HG02798 (cell line): ENCODE data around the gene KCNN1.
"Not testable (repeated sequence)": the region's sequence is repeated elsewhere in the genome, so short reads cannot be mapped to it uniquely, and the experiment has no call there.

Source experiments
- ATAC-seq: cut with Tn5 transposase; IDR thresholded peaks from one replicate; pipeline ENCODE4 v1.9.1; 2021; ENCODE audit warnings: mild to moderate bottlenecking; ENCODE audit not compliant: unreplicated experiment, poor library complexity

KCNN1 gene

DNA sequence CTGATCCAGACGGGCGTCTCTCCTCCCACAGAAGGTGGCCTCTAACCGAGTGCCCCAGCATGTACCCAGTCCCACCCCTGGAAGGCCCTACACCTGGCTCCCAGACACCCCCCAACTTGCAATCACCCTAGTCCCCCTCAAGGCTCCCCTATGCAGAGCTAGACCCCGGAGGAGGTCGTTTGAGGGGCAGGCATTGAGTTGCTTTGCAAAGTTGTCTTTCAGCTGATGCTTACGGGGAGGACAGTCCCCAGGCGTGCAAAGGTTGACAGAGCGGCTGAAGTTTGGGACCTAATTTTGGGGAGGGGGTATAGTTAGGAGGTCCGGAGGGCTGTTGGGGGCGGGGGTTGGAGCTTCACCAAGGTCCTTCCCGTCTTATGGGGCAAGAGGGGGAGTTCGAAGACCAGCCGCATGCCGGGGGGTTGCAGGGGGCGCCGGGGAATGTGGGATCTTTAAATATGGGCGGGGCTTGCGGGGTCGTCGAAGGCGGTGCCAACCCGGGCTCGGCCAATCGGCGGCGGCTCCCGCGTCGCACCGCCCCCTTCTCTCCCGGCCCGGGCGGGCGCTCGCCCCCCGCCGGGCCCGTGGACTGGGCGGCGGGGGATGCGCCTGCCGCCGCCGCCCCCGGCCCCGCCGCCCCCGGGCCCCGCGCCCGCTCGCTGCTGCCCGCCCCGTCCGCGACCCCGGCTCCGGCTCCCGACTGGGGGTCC, at the start of gene KCNN1:
Gene KCNN1, plus strand, starts transcription at position 558 of the 707 bp plus-strand sequence. CDS start 6,782 bp downstream, outside the sequence.
- ATAC-seq = no peak

DNA sequence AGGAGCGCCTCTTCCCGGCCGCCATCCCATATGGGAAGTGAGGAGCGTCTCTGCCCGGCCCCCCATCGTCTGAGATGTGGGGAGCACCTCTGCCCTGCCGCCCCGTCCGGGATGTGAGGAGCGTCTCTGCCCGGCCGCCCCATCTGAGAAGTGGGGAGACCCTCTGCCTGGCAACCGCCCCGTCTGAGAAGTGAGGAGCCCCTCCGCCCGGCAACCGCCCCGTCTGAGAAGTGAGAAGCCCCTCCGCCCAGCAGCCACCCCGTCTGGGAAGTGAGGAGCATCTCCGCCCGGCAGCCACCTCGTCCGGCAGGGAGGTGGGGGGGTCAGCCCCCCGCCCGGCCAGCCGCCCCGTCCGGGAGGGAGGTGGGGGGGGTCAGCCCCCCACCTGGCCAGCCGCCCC, 48.8 kb upstream of the KCNN1 start:
- not testable (repeated sequence) for ATAC-seq

DNA sequence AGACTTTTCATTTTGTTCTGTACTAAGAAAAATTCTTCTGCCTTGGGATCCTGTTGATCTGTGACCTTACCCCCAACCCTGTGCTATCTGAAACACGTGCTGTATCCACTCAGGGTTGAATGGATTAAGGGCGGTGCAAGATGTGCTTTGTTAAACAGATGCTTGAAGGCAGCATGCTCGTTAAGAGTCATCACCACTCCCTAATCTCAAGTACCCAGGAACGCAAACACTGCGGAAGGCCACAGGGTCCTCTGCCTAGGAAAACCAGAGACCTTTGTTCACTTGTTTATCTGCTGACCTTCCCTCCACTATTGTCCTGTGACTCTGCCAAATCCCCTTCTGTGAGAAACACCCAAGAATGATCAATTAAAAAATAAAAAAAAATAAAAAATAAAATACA, 47.8 kb upstream of the KCNN1 start:
- not testable (repeated sequence) for ATAC-seq

DNA sequence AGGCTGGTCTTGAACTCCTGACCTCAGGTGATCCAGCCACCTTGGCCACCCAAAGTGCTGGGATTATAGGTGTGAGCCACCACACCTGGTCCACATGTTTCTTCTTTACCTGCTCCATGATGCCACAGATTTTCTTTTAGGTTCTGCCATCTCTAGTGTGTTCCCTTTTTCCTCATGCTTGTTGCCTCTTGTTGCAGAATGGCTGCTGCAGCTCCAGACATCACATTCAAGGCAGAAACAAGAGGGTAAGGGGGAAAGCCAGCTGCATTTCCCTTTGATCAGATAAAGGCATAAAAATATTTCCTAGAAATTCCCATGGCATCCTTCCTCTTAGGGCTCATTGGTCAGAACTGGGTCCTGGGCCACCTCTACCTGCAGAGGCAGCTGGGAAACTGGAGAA, 46.4 kb upstream of the KCNN1 start:
- no peak for ATAC-seq

DNA sequence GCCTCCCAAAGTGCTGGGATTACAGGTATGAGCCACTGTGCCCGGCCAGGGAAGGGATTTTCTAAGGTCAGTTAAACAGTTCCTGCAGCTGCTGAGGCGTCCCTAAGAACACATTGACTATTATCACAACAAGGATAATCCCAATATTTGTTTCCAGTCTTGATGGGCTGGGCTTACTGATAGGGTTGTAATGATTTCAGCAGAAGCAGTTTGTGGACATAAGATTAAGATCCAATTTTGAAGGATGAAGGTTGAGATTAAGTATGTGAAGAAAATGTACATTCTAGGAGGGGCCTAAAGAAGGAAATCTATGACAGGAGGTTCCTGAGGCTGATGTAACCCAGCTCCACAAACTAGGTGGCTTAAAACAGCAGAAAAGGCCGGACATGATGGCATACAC, 44.8 kb upstream of the KCNN1 start:
- ATAC-seq = no peak

DNA sequence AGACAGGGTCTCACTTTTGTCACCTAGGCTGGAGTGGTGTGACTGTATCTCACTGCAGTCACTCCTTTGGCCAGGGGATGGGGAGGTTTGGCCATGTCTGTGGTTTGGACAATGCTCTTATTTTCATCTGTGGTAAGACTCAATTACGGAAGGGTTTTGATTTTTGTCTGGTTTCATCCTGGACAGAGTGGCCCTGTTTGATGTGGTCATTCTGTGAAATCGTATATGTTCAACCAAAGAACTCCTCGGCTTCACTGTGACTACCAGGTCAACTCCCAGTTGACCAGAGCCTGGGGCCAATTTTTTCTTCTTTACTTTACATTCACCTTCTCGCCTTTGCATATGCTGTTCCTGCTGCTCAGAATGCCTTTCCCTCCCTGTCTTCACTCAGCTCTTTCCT, 40.9 kb upstream of the KCNN1 start:
- ATAC-seq = no peak

DNA sequence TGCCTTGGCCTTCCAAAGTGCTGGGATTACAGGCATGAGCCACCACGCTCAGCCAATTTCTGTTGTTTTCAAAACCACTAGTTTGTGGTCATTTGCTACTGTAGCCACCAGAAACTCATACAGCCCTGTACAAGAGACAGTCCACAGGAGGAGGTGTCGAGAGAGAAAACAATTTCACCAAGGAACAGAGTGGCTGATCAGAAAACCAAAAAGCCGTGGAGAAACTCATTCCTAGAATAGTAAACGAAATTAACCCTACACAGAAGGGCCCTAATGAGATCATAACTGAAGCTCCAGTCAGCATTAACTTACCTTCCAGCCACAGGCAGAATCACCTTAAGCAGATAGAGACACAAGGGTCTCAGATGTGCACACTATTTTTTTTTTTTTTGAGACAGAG, 37.9 kb upstream of the KCNN1 start:
- no peak for ATAC-seq

DNA sequence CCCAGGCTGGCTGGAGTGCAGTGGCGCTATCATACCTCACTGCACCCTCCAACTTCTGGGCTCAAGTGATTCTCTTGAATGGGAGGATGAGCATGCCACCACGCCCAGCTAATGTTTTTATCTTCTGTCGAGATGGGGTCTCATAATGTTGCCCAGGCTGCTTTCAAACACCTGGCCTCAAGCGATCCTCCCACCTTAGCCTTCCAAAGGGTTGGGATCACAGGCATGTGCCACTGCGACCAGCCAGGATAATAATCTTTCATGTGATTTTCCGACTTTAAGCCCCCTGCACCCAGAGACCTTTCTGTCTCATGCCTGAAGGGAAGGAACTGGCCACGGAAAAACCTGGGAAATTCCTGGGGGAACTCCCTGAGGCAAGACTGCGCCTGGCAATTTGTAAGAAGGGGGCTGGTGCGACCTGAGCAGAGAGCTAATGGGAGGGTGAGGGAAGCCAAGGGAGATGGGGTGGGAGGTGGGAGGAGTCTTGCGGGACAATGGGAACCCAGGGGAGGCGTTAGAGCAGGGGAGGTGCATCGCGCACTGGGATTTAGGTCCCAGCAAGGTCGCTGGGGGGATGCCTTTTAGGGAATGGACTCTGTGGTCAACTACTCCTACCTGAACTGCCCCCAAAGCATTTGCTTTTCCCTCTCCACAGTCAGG, 35.2 kb upstream of the KCNN1 start:
- ATAC-seq = no peak

DNA sequence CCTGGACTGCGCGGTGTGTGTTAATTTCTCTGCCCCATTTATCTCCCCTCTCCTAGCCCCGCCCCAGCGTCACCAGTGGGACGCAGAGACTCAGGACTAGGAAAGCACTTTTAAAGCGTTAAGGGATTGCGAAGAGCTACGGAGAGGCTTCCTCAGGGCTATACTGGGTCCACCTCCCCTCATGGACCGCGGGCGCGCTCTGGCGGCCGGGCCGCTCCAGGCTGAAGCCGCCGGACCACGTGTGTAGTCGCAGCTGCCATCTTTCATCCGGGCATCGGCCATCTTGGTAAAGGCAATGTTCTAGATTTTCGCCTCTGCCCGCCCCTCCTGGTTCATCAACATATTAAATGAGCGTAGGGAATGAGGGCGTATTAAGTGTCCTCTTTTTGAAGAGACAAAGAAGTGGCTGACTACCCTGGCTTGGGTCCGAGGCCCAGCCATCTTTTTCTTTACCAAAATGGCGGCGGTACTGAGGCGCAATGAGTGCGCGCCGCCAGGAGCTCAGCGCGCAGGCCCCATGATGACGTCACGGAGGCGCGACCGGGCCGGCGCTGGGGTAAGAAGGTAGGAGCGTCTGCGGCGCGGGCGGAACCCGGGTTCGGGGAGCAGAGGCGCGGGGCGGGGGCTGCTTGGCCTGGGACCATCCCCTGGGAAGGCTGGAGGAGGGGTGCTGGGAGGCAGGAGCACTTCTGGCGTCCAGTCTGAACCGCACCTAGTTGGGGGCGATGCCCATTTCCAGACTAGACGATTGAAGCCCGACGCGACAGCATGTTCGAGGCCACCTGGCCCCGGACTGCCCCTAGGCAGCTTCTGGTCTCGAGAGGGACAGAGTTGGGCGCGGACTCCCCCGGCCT, 34.2 kb upstream of the KCNN1 start, which contains the start of gene CCDC124:
Gene CCDC124, plus strand, starts transcription at position 531 of the 854 bp plus-strand sequence. CDS start 3,406 bp downstream, outside the sequence.
- ATAC-seq = peak; percentile 88

DNA sequence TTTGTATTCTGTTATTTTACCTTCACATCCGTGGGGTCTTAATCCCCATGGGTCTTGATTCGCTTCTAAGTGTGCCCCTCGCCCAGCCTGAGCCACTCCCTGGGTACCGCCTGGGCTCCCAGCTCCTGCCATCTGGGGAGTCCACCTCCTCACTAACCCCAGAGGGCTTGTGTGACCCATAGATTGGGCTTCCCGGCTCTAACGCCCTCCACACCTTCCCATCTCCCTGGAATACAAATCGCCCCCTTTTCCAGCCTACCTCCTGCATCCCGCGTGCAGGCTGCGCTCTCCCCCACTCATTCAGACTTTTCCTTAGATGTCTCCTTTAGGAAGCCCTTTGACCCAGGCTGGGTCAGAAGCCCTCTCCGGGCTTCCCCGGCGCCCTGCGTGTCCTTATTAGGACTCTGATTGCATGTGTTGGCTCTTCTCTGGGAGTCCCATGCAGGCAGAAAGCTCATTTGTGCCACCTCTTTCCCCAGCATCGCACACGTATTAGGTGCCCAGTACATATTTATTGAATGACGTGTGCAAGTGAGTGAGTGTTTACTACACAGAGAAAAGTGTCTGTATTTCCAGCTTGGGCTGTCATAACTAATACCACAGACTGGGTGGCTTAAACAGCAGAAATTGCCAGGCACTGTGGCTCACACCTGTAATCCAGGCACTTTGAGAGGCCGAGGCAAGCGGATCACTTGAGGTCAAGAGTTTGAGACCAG, 33.3 kb upstream of the KCNN1 start:
- no peak for ATAC-seq

DNA sequence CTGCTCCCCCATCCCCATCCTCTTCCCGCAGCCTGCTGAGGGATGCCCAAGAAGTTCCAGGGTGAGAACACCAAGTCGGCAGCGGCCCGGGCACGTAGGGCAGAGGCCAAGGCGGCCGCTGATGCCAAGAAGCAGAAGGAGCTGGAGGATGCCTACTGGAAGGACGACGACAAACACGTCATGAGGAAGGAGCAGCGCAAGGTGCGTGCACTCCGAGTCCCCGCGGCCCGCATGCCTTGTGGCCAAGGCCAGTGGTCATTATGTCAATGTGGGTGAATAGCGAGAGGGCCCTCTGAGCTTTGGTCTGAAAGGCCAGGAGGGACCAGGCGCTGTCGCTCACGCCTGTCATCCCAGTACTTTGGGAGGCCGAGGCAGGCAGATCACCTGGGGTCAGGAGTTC, 30.5 kb upstream of the KCNN1 start:
- ATAC-seq = no peak

DNA sequence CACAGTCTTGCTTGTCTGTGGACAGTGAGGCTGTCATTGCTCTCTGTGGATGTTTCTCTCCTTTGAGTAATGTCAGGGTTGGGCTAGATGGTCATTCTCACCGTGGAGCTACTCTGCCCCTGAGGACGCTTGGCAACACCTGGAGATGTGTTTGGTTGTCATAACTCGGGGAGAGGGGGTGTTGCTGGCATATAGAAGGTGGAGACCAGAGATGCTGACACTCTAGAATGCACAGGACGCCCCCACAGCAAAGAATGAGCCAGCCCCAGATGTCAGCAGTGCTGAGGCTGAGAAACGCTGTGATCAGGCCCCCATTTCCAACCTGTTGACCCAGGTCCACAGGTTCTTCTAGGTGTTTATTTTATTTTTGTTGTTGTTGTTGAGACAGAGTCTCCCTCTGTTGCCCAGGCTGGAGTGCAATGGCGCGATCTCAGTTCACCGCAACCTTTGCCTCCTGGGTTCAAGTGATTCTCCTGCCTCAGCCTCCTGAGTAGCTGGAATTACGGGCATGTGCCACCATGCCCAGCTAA, 29.5 kb upstream of the KCNN1 start:
- ATAC-seq = no peak

DNA sequence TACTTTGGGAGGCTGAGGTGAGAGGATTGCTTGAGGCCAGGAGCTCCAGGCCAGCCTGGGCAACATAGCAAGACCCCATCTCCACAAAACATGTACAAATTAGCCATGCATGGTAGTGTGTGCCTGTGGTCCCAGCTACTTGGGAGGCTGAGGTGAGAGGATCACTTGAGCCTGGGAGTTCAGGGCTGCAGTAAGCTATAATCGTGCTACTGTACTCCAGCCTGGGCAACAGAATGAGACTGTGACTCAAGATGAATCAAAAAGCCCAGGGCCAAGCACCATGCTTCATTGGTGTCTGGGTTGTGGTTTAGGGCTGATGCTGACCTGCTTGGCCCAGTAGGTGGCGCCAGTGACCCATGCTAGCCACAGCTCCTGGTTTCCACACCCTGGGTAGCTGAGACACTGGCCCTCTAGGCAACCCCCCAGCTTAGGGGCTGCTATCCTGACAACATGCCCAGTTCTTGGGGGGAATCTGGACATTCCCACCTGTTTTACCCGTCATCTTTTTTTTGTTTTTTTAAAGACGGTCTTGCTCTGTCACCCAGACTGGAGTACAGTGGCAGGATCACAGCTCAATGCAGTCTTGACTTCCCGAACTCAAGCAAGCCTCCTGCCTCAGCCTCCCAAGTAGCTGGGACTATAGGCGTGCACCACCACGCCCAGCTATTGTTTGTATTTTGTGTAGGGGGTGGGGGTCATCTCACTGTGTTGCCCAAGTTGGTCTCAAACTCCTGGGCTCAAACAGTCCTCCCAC, 28.6 kb upstream of the KCNN1 start:
- peak; percentile 71 for ATAC-seq

DNA sequence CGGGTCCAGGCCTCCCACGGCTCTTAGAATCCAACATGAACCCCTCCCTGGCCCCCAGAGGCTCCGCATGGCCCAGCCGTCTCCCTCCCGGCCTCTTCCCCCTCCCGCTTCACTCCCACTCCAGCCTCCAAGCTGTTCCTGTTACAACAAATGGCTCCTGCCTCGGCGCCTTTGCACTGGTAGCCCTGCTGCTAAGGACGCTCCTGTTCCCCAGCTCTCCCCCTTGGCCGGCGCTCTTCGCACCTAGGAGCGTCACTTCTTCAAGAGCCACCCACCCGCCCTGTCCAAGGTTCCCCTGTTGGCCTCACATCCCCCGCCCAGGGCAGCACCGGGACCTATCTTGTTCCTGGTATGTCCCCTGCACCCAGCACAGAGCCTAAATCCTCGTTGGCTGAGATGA, 24.7 kb upstream of the KCNN1 start:
- no peak for ATAC-seq

DNA sequence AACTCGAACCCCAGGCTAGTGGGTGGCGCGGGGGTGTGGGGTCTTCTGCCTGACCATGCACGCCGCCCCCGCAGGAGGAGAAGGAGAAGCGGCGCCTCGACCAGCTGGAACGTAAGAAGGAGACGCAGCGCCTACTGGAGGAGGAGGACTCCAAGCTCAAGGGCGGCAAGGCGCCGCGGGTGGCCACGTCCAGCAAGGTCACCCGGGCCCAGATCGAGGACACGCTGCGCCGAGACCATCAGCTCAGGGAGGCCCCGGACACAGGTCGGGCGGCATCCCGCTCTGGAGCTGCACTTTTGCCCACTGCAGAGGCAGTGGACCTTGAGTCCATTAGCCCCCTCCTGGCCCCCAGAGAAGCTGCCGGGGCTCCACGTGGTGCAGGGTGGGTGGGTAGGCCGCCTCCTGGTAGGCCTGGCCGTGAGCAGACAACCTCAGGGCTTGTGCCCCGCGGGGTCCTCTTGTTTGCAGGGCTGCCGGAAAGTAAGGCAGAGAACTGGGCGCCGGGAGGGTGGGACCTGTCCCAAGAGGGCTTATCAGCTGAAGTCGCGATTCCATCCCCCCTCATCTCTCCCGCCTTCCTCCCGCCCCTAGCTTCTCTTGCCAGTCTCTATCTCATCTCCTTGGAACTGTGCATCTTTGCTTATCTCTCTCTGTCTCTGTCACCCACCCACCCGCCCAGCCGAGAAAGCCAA, 24.2 kb upstream of the KCNN1 start:
- ATAC-seq = no peak

DNA sequence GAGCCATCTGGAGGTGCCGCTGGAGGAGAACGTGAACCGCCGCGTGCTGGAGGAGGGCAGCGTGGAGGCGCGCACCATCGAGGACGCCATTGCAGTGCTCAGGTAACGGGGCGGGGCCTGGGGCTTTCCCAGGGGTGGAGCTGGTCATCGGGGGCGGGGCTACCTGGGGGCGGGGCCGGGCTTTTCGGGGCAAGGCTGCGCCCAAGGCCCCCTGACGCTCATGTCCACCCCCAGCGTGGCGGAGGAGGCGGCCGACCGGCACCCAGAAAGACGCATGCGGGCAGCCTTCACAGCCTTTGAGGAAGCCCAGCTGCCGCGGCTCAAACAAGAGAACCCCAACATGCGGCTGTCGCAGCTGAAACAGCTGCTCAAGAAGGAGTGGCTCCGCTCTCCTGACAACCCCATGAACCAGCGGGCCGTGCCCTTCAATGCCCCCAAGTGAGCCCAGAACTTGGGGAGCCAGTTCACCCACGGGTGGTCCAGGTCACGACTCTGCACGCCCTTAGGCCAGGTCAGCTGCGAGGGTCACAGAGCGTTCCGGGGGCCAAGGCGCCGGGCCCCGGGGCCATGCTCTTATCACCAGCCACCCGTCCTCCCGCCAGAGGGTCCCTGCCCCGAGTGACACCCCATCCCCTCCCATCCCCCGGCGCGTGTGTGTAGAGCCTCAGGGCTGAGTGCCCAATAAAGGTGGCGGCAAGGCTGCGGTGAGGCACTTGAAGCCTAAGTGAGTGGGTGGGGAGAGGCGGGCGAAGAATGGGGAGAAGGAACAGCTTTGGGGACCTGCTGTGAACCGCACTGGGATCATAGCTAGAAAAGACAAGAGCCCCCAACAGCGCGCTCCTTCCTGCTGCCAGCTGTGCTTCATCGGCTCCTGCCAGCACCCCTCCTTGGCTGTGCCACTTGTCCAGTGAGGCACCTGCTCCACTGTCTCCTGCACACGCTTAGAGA, 23.4 kb upstream of the KCNN1 start:
- no peak for ATAC-seq

DNA sequence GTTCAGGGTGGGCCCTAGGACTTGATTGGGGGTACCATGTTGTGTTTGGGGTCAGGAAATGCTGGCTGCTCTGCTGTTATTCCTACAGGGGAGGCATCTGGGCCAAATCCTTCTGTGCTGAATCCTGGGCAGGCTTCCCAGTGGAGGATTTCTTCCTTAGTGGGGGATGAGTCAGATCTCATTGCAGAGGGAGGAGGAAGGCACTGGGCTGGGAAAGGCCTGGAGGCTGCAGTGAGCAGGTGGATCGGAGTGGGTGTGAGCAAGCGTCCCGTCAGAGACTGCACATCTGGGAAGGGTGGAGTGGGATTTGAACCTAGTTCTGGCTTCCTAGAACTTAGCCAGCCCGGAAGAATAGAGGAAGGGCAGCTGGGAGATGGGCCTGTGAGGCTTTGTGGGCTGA, 22.6 kb upstream of the KCNN1 start:
- no peak for ATAC-seq
